Spinal cord (tissue), 10 donors: ENCODE results near the gene ZNF783. TPM values are rescaled to one million over a fixed set of nuclear protein-coding genes. Genes with fewer than 3 reads are reported as not detected.

Experiments used
- DNase-seq, 6 donors: peaks; one replicate each; pipeline versions ENCODE4 v3.0.0 to v3.0.0-alpha.2; 2013 to 2015; ENCODE audit warnings: low spot score in 6 of 6, low read depth in 4 of 6
- H3K27ac ChIP-seq: one replicate; pipeline ENCODE4 v1.5.1; 2013; ENCODE audit warnings: low read depth, low read length, control low read depth
- H3K27me3 ChIP-seq: one replicate; pipeline ENCODE4 v1.6.1; 2013; ENCODE audit warnings: low read length; ENCODE audit not compliant: control insufficient read depth, insufficient read depth
- H3K36me3 ChIP-seq: one replicate; pipeline ENCODE4 v1.6.1; 2013; ENCODE audit warnings: low read length; ENCODE audit not compliant: control insufficient read depth, insufficient read depth
- H3K4me1 ChIP-seq: one replicate; pipeline ENCODE4 v1.6.1; 2013; ENCODE audit warnings: low read length; ENCODE audit not compliant: control insufficient read depth, insufficient read depth
- H3K4me3 ChIP-seq: one replicate; pipeline ENCODE4 v1.5.1; 2013; ENCODE audit warnings: low read depth, low read length, control low read depth
- H3K9me3 ChIP-seq: one replicate; pipeline ENCODE4 v1.6.1; 2013; ENCODE audit warnings: low read length; ENCODE audit not compliant: control insufficient read depth, insufficient read depth
- WGBS: methylation state at CpG from one replicate; pipeline ENCODE4 v1.1.5; 2013; ENCODE audit warnings: missing lambda C conversion rate; ENCODE audit not compliant: insufficient coverage; 5-methylcytosine and 5-hydroxymethylcytosine counted together
- polyA plus RNA-seq, 2 donors: library from polyadenylated mRNA; unstranded; fragments of 120-200 nt; gene quantifications; one replicate each; pipeline ENCODE4 v1.2.1, GENCODE V29; 2013; ENCODE audit not compliant: insufficient read length in 2 of 2
- total RNA-seq, 2 donors: library from RNA; depleted of rRNA in 1 of 2; stranded (reverse); fragments of 120-200 nt in 1 of 2; fragments of >200 nt in 1 of 2; gene quantifications; one replicate each; pipeline versions ENCODE4 v1.2.3 to v1.2.4, GENCODE V29; 2013 to 2014
- donor health status: healthy.

ZNF783 gene
- total and polyA plus RNA-seq, 4 donors, result 7.8 to 26.6 (median 19.3) TPM

- H3K4me1 ChIP-seq, result peaks cover under 1% of the 10 kb centered on the region
- H3K27me3 ChIP-seq, result no peaks in the 10 kb centered on the region
- no peak overlapping the region for H3K4me3 ChIP-seq
- peaks cover 1% of the 10 kb centered on the region for H3K9me3 ChIP-seq
- peaks cover 80% of the 10 kb centered on the region for H3K36me3 ChIP-seq
- no peak for DNase-seq
- 95% methylated on average over 8 of the region's 17 CpGs for WGBS
- no peak overlapping the region for H3K27ac ChIP-seq
Observed at GRCh38 chr7:149279111-149279743, 17.2 kb downstream of the ZNF783 start.

GRCh38 chr7:149280151-149280550, 18.2 kb downstream of the ZNF783 start:
- Histone ChIP-seq H3K27me3 (no peaks in the 10 kb centered on the region), H3K4me3 (no peak overlapping the region), H3K36me3 (peaks cover 75% of the 10 kb centered on the region), H3K9me3 (no peaks in the 10 kb centered on the region), H3K4me1 (peaks cover 7% of the 10 kb centered on the region), H3K27ac (no peak overlapping the region)
- 100% methylated on average over 4 of the region's 9 CpGs for WGBS
- DNase-seq, result no peak

- no peaks in the 10 kb centered on the region for H3K27me3 ChIP-seq
- no peaks in the 10 kb centered on the region for H3K9me3 ChIP-seq
- WGBS, result 89% methylated on average over 8 of the region's 8 CpGs
- no peak overlapping the region for H3K4me3 ChIP-seq
- peaks cover 68% of the 10 kb centered on the region for H3K36me3 ChIP-seq
- DNase-seq, result no peak
- peaks cover 12% of the 10 kb centered on the region for H3K4me1 ChIP-seq
- H3K27ac ChIP-seq, result no peak overlapping the region
Observed at GRCh38 chr7:149280661-149281507, 18.9 kb downstream of the ZNF783 start.

GRCh38 chr7:149281508-149282330, 19.7 kb downstream of the ZNF783 start:
- WGBS, result 92% methylated on average over 58 of the region's 59 CpGs
- no peaks in the 10 kb centered on the region for H3K9me3 ChIP-seq
- no peaks in the 10 kb centered on the region for H3K27me3 ChIP-seq
- no peak overlapping the region for H3K27ac ChIP-seq
- peaks cover 63% of the 10 kb centered on the region for H3K36me3 ChIP-seq
- peaks cover 16% of the 10 kb centered on the region for H3K4me1 ChIP-seq
- no peak overlapping the region for H3K4me3 ChIP-seq
- DNase-seq, result no peak

GRCh38 chr7:149282331-149282655, 20.3 kb downstream of the ZNF783 start:
- Histone ChIP-seq H3K27me3 (no peaks in the 10 kb centered on the region), H3K36me3 (peaks cover 57% of the 10 kb centered on the region), H3K4me3 (no peak overlapping the region), H3K9me3 (no peaks in the 10 kb centered on the region), H3K27ac (no peak overlapping the region), H3K4me1 (peaks cover 18% of the 10 kb centered on the region)
- 86% methylated on average over 5 of the region's 5 CpGs for WGBS
- DNase-seq, result no peak

GRCh38 chr7:149283321-149283720, 21.3 kb downstream of the ZNF783 start:
- H3K9me3 ChIP-seq, result no peaks in the 10 kb centered on the region
- DNase-seq, result no peak
- H3K4me1 ChIP-seq, result peaks cover 18% of the 10 kb centered on the region
- H3K4me3 ChIP-seq, result no peak overlapping the region
- 80% methylated on average over 1 of the region's 3 CpGs for WGBS
- H3K36me3 ChIP-seq, result peaks cover 54% of the 10 kb centered on the region
- no peaks in the 10 kb centered on the region for H3K27me3 ChIP-seq
- H3K27ac ChIP-seq, result no peak overlapping the region

- WGBS, result 76% methylated on average over 3 of the region's 3 CpGs
- Histone ChIP-seq H3K27me3 (no peaks in the 10 kb centered on the region), H3K27ac (no peak overlapping the region), H3K36me3 (peaks cover 53% of the 10 kb centered on the region), H3K4me3 (no peak overlapping the region), H3K4me1 (peaks cover 18% of the 10 kb centered on the region), H3K9me3 (no peaks in the 10 kb centered on the region)
- DNase-seq, result no peak
Observed at GRCh38 chr7:149284343-149284742, 22.3 kb downstream of the ZNF783 start.

GRCh38 chr7:149284850-149285585, 23.0 kb downstream of the ZNF783 start:
- Histone ChIP-seq H3K27ac (no peak overlapping the region), H3K27me3 (no peaks in the 10 kb centered on the region), H3K36me3 (peaks cover 58% of the 10 kb centered on the region), H3K4me3 (peak overlapping the region; percentile 53), H3K9me3 (no peaks in the 10 kb centered on the region), H3K4me1 (peaks cover 18% of the 10 kb centered on the region)
- under 1% methylated on average over 64 of the region's 66 CpGs for WGBS
- DNase-seq, result peak; percentile 69 to 98 (median 90)

- H3K27ac ChIP-seq, result no peak overlapping the region
- peak in 4 of 6 donors; percentile 10 to 72 (median 40) for DNase-seq
- H3K4me3 ChIP-seq, result peak overlapping the region; percentile 53
- no peaks in the 10 kb centered on the region for H3K9me3 ChIP-seq
- H3K36me3 ChIP-seq, result peaks cover 55% of the 10 kb centered on the region
- no peaks in the 10 kb centered on the region for H3K27me3 ChIP-seq
- peaks cover 18% of the 10 kb centered on the region for H3K4me1 ChIP-seq
- 4% methylated on average over 9 of the region's 11 CpGs for WGBS
Observed at GRCh38 chr7:149285603-149286002, 23.6 kb downstream of the ZNF783 start.
